GM12873 (cell line): ENCODE data around the gene NR4A1.

Experiments
- CTCF ChIP-seq: IDR thresholded peaks from 2 replicates; pipeline ENCODE4 v1.5.1; 2012; ENCODE audit warnings: low read depth, mild to moderate bottlenecking, moderate library complexity, low read length, control low read depth; ENCODE audit not compliant: insufficient read depth; ENCODE audit errors: missing control alignments

NR4A1 gene

GRCh38 chr12:52087961-52088820 lies 36.9 kb downstream of the NR4A1 start:
- no peak for TF ChIP-seq CTCF

GRCh38 chr12:52089491-52089890 lies 38.2 kb downstream of the NR4A1 start:
- no peak for TF ChIP-seq CTCF

GRCh38 chr12:52090291-52090690 lies 39.0 kb downstream of the NR4A1 start:
- no peak for TF ChIP-seq CTCF

- TF ChIP-seq CTCF: no peak
Observed at GRCh38 chr12:52091061-52091460, 39.8 kb downstream of the NR4A1 start.

GRCh38 chr12:52091869-52092268 lies 40.6 kb downstream of the NR4A1 start:
- TF ChIP-seq CTCF: no peak

GRCh38 chr12:52093346-52093745 lies 42.1 kb downstream of the NR4A1 start:
- TF ChIP-seq CTCF: no peak

GRCh38 chr12:52096332-52097044 lies 45.2 kb downstream of the NR4A1 start:
- no peak for TF ChIP-seq CTCF
